ENCODE data around the gene DBT.

- TF ChIP-seq POLR2A (IDR thresholded peaks at IDR 0.05; ENCODE audit: low read depth) (no peak), POLR2AphosphoS5 (IDR thresholded peaks at IDR 0.05) (no peak), EP300 (IDR thresholded peaks at IDR 0.05) (no peak)
- TF ChIP-seq, protein P1, sequence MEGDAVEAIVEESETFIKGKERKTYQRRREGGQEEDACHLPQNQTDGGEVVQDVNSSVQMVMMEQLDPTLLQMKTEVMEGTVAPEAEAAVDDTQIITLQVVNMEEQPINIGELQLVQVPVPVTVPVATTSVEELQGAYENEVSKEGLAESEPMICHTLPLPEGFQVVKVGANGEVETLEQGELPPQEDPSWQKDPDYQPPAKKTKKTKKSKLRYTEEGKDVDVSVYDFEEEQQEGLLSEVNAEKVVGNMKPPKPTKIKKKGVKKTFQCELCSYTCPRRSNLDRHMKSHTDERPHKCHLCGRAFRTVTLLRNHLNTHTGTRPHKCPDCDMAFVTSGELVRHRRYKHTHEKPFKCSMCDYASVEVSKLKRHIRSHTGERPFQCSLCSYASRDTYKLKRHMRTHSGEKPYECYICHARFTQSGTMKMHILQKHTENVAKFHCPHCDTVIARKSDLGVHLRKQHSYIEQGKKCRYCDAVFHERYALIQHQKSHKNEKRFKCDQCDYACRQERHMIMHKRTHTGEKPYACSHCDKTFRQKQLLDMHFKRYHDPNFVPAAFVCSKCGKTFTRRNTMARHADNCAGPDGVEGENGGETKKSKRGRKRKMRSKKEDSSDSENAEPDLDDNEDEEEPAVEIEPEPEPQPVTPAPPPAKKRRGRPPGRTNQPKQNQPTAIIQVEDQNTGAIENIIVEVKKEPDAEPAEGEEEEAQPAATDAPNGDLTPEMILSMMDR (IDR thresholded peaks at IDR 0.05): no peak
Measured at GRCh38 chr1:100232156-100232555, 17.5 kb downstream of the DBT start.
